COLO829 (cell line): ENCODE data around the gene DGCR2.

ENCODE experiments used
- DNase-seq: peaks from one replicate; pipeline ENCODE4 v3.0.0; 2012; ENCODE audit warnings: low spot score

The DGCR2 gene

GRCh38 chr22:19127329-19128008 lies 5.3 kb upstream of the DGCR2 start:
- DNase-seq, result no peak

- DNase-seq, result no peak
Measured at GRCh38 chr22:19126309-19127273, 4.4 kb upstream of the DGCR2 start.

GRCh38 chr22:19125474-19126308 lies 3.5 kb upstream of the DGCR2 start:
- DNase-seq, result no peak

- no peak for DNase-seq
Measured at GRCh38 chr22:19125011-19125410, 2.8 kb upstream of the DGCR2 start.

GRCh38 chr22:19124377-19124776 lies 2.2 kb upstream of the DGCR2 start:
- no peak for DNase-seq

GRCh38 chr22:19123936-19124335 lies 1.7 kb upstream of the DGCR2 start:
- DNase-seq, result no peak

GRCh38 chr22:19122752-19123492 lies 710 bp upstream of the DGCR2 start:
- DNase-seq, result no peak

GRCh38 chr22:19121631-19122142 lies 525 bp downstream of the DGCR2 start:
- no peak for DNase-seq

- DNase-seq, result no peak
Measured at GRCh38 chr22:19120829-19121630, 1.2 kb downstream of the DGCR2 start.

GRCh38 chr22:19119949-19120348 lies 2.3 kb downstream of the DGCR2 start:
- no peak for DNase-seq

GRCh38 chr22:19118329-19118880 lies 3.8 kb downstream of the DGCR2 start:
- DNase-seq, result no peak

- DNase-seq, result no peak
Measured at GRCh38 chr22:19117111-19117512, 5.1 kb downstream of the DGCR2 start.

- no peak for DNase-seq
Measured at GRCh38 chr22:19115628-19116027, 6.6 kb downstream of the DGCR2 start.

- DNase-seq, result no peak
Measured at GRCh38 chr22:19114984-19115552, 7.1 kb downstream of the DGCR2 start.

GRCh38 chr22:19113429-19113828 lies 8.8 kb downstream of the DGCR2 start:
- DNase-seq, result no peak

GRCh38 chr22:19111584-19111983 lies 10.6 kb downstream of the DGCR2 start:
- DNase-seq, result no peak

GRCh38 chr22:19111140-19111539 lies 11.1 kb downstream of the DGCR2 start:
- DNase-seq, result no peak

- no peak for DNase-seq
Measured at GRCh38 chr22:19110646-19111045, 11.6 kb downstream of the DGCR2 start.

- no peak for DNase-seq
Measured at GRCh38 chr22:19110064-19110458, 12.2 kb downstream of the DGCR2 start.
